ENCODE measurements around the gene CCDC120. TPM values are rescaled to one million over a fixed set of nuclear protein-coding genes. Genes with fewer than 3 reads are reported as not detected.

Gene CCDC120
- total RNA-seq, 1 experiment from 2014 or later = 14.5 TPM

- H2BK5ac ChIP-seq (ENCODE audit: insufficient read length, low read length) = no peak overlapping the region
- 0 out of 2 replicates have a peak, but pooled peaks cover 1% of the 10 kb centered on the region for H3K79me2 ChIP-seq (ENCODE audit: insufficient read depth, low read length)
- Mint-ChIP-seq H3K27me3 (ENCODE audit: low read depth) (peaks cover 3% of the 10 kb centered on the region), H3K4me3 (no peak overlapping the region), H3K27ac (no peak overlapping the region), H3K9me3 (peaks cover 66 to 74% of the 10 kb centered on the region in 2 experiments), H3K4me1 (peaks cover 5 to 12% of the 10 kb centered on the region in 2 experiments; a peak in 3 of 4 replicates), H3K36me3 (ENCODE audit: insufficient read depth in 1 of 3, low read depth in 3 of 3) (peaks cover 10 to 54% (median 27%) of the 10 kb centered on the region in 3 experiments)
- no peak overlapping the region for H3K14ac ChIP-seq (ENCODE audit: insufficient read depth, low read length)
- no peak overlapping the region for H2AK5ac ChIP-seq (ENCODE audit: insufficient read length, low read length)
- H3K4me2 ChIP-seq (ENCODE audit: insufficient read depth, insufficient read length, low read length) = no peak overlapping the region
- H2BK12ac ChIP-seq (ENCODE audit: insufficient read length, low read depth, low read length) = no peak overlapping the region
- no peak overlapping the region for H2BK120ac ChIP-seq (ENCODE audit: low read depth, low read length, poor library complexity, severe bottlenecking)
- no peak overlapping the region for H3T11ph ChIP-seq (ENCODE audit: low read length)
- no peak for DNase-seq
- H2BK15ac ChIP-seq (ENCODE audit: low read depth, low read length) = no peak overlapping the region
- no peak overlapping the region for H2BK20ac ChIP-seq (ENCODE audit: low read depth, low read length, poor library complexity, severe bottlenecking)
- H3K9ac ChIP-seq (ENCODE audit: extremely low read depth, insufficient read length, low read length) = no peak overlapping the region
- no peak for TF ChIP-seq CTCF (conservative IDR thresholded peaks at IDR 0.05)
- H3K79me1 ChIP-seq (ENCODE audit: insufficient read depth, low read depth, low read length, poor library complexity, severe bottlenecking) = no peaks in the 10 kb centered on the region
- H3K9me3 ChIP-seq (ENCODE audit: control insufficient read depth, low read depth, low read length) = no peaks in the 10 kb centered on the region
- H3K4ac ChIP-seq (ENCODE audit: low read depth, low read length) = no peak overlapping the region
- H3K23ac ChIP-seq (ENCODE audit: insufficient read length, low read depth, low read length) = no peak overlapping the region
- H3K27me3 ChIP-seq (ENCODE audit: insufficient read depth, low read length) = no peaks in the 10 kb centered on the region
- no CpG with 5 or more reads among the region's 11 CpGs for WGBS (ENCODE audit: extremely low coverage, insufficient read length, low lambda C conversion rate)
- no peak overlapping the region for H4K91ac ChIP-seq (ENCODE audit: insufficient read length, low read depth, low read length)
- H2AFZ ChIP-seq (ENCODE audit: low read length) = no peak overlapping the region
- H4K8ac ChIP-seq (replicated peaks; ENCODE audit: insufficient read length, low read depth, low read length) = no peak overlapping the region
- H3K23me2 ChIP-seq (ENCODE audit: insufficient read length, low read depth, low read length, poor library complexity, severe bottlenecking) = peaks cover 6% of the 10 kb centered on the region
- no peak overlapping the region for H3K56ac ChIP-seq (ENCODE audit: insufficient read length, low read depth, low read length)
- H3K27ac ChIP-seq (ENCODE audit: insufficient read length, low read depth, low read length) = no peak overlapping the region
- no peaks in the 10 kb centered on the region for H3K4me1 ChIP-seq (ENCODE audit: insufficient read depth, low read length)
- no peaks in the 10 kb centered on the region for H4K20me1 ChIP-seq (ENCODE audit: control insufficient read depth, insufficient read depth, insufficient read length)
- no peak overlapping the region for H3K18ac ChIP-seq (ENCODE audit: insufficient read length, low read depth, low read length)
- H4K5ac ChIP-seq (ENCODE audit: insufficient read length, low read depth, low read length) = no peak overlapping the region
Measured at GRCh38 chrX:49069038-49069437, 10.2 kb downstream of the CCDC120 start.

Measured in H9 (cell line).